GM12892 (cell line): ENCODE measurements around the gene ANKRD13D.

Experiments used
- POLR2A ChIP-seq: IDR thresholded peaks from 2 replicates; pipeline ENCODE4 v1.6.1; 2011; ENCODE audit warnings: low read depth, low read length, control low read depth
- POLR2AphosphoS5 ChIP-seq: IDR thresholded peaks from 2 replicates; pipeline ENCODE4 v1.6.1; 2011; ENCODE audit warnings: low read depth, low read length, control low read depth
- TAF1 ChIP-seq: IDR thresholded peaks from 2 replicates; pipeline ENCODE4 v1.6.1; 2011; ENCODE audit warnings: low read depth, mild to moderate bottlenecking, control low read depth, low read length, borderline replicate concordance

GRCh38 chr11:67247946-67248550 is 41.1 kb upstream of the ANKRD13D start:
- TF ChIP-seq POLR2A (no peak), TAF1 (no peak), POLR2AphosphoS5 (no peak)
